ENCODE data around the gene NT5M. TPM values are rescaled to one million over a fixed set of nuclear protein-coding genes. Genes with fewer than 3 reads are reported as not detected.

Gene NT5M
- total RNA-seq, 1 experiment from 2014 or later = 5.5 TPM

GRCh38 chr17:17395885-17396284 lies 92.7 kb downstream of the NT5M start:
- no peaks in the 10 kb centered on the region for H3K9me3 Mint-ChIP-seq (ENCODE audit: unreplicated experiment)
- no peak for TF ChIP-seq CTCF (IDR thresholded peaks at IDR 0.05; ENCODE audit: unreplicated experiment)
- H3K4me1 Mint-ChIP-seq (ENCODE audit: insufficient read depth, unreplicated experiment) = no peaks in the 10 kb centered on the region
- CTCF ChIA-PET = interaction anchor here (0.7 kb wide), 1 partner anchor 101 kb away, joined by 5 read pairs; no protein-coding TSS in a partner anchor
- intact Hi-C loops (cut with micrococcal nuclease) = no loop called here
- no peak for DNase-seq (ENCODE audit: unreplicated experiment)
- POLR2A ChIA-PET = interaction anchor here (1.1 kb wide), 1 partner anchor 9 kb away, joined by 3 read pairs; no protein-coding TSS in a partner anchor
- no TSS peak for BruUV-seq (replicated peaks)
- no peak overlapping the region for H3K27ac Mint-ChIP-seq (ENCODE audit: low read depth, unreplicated experiment)
- peaks cover 23% of the 10 kb centered on the region for H3K27me3 Mint-ChIP-seq (ENCODE audit: insufficient read depth, unreplicated experiment)
- H3K36me3 Mint-ChIP-seq (ENCODE audit: insufficient read depth, unreplicated experiment) = no peaks in the 10 kb centered on the region
- no peak overlapping the region for H3K4me3 Mint-ChIP-seq (ENCODE audit: unreplicated experiment)

Other genes with a start within 250 kb of the NT5M start
- gene PLD6, start 97.0 kb upstream of the NT5M start, total RNA-seq (2022) = 5.5 and 9.2 TPM in 2 replicates
- 25.6 and 49.7 TPM in 2 replicates for gene FLCN, start 66.2 kb upstream of the NT5M start, total RNA-seq (2022)
- gene COPS3, start 22.1 kb upstream of the NT5M start, total RNA-seq (2022) = 67.0 and 91.8 TPM in 2 replicates
- 8.1 and 10.5 TPM in 2 replicates for gene MED9, start 173.6 kb downstream of the NT5M start, total RNA-seq (2022)
- 0.21 TPM in 1 of 2 replicates, not detected in the other for gene RASD1, start 193.0 kb downstream of the NT5M start, total RNA-seq (2022)

Data from MCF 10A (cell line).